CD4-positive, alpha-beta T cell treated with Interleukin-6 at 100 ng/mL for 8 hours (primary cell): Measurements from ENCODE around the gene THADA.
"Not testable (repeated sequence)": the region's sequence is repeated elsewhere in the genome, so short reads cannot be mapped to it uniquely, and the experiment has no call there.

ENCODE experiments used
- DNase-seq: peaks from one replicate; pipeline ENCODE4 v3.0.0-alpha.2; 2020; ENCODE audit warnings: mixed read lengths, low spot score

The THADA gene

DNA sequence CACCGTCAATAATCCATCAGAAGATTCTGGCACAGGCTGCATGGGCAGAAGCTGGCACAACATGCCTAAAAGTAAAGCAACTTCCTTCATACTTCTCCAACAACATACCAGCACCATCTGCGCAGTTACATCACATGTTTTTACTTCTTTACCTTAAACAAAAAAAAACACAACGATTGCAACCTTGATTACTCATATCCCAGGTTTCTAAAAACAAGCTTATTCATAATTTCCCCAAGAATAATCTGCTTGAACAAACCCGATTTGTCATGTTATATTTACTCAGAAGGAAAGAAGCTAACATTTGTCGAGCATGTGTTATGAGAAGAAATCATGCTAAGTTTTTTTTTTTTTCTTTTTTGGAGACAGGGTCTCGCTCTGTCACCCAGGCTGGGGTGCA, 54.7 kb downstream of the THADA start:
- no peak for DNase-seq

DNA sequence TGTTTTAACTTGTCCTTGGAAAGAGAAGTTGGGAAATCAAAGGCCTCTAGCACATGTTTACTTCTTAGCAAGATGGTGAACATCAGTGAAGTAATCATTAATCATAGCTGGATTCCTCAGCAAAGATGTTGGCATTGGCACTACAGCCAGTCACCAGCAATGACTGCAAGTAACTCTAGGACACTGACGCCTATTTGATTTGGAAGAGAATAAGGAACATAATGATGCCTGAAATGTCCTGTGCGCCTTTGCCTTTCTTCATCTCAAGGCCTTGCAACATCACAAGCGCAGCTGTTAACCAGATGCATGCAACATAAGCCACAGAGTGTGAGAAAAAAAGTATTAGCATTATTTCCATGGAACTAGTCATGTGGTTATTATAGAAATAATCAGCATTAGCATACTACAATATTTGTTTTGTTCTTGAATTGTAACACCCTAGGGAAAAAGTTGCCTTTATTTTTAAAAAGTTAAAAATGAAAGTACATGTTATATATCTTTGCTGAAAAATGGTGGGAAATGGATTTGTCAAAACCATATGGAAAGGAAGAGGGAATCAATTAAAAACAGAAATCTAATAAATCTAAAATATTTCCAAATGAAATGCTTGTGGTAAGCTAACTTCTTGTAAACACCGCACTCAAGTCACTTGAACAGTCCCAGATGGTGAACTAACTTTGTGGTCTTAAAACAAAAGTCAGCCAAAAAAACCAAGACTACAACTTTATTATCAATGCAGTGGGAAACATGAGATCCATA, 55.6 kb downstream of the THADA start:
- DNase-seq = no peak

DNA sequence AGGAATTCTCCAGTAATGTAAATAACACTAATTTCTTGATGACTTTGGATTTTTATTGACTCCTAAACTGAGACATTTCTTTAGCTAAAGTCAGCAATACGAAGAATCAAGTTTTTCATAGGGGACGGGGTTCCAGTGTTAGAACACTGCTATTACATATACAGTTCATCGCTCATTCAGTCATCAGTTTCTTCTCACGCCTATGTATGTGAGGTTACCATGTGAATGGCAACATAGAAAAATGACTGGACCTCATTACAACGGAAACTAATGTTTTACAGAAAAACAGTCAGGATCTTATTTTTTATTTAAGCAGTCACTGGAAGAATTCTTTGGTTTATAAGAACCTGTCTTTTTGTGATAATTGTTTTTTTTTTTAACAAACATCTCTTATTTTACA, 56.4 kb downstream of the THADA start:
- no peak for DNase-seq

DNA sequence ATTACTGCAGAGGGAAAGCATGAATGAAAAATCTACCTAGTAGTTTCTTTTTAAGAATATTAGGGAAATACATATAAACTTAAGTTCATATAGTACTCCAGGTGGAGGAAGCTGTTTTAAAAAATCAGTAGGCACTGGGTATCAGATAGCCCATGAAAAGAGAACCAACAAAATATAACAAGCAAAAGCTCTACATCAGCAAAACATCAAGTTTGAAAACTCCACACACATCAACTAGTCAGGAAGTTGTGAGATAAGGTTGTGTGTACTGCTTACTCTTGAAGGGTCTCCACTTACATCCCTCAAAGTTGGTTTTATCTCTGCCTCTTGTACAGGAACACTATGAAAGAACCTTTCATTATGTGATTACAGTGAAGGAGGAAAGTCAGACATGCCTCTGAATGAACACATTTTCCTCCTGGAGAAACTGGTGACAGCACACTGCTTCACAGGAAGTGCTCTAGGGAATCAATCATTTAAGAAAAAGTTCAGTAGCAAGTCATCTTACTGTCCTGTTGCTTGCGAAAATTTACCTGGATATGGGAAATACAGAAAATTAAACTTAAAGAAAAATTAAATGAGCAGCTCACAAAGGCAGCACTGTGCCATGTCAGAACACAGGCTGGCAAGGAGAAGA, 57.7 kb downstream of the THADA start:
- DNase-seq = no peak

DNA sequence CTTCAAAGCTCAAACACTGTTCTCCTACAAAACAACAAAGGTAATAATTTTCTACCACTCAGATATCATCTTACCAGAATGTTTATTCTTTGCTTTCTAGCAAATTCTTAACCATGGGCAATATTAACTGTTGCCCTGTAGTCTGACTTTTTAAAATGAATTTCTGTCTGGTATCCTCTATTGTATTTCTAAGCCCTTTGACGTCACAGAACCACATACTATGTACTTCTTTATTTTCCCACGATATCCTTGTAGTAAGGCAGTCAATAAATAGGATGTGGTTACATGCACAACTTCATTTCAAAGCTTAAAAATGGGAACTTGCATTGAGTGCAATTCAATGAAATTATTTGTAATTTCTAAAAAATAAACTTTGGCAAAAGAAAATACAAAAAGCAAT, 58.7 kb downstream of the THADA start:
- no peak for DNase-seq

DNA sequence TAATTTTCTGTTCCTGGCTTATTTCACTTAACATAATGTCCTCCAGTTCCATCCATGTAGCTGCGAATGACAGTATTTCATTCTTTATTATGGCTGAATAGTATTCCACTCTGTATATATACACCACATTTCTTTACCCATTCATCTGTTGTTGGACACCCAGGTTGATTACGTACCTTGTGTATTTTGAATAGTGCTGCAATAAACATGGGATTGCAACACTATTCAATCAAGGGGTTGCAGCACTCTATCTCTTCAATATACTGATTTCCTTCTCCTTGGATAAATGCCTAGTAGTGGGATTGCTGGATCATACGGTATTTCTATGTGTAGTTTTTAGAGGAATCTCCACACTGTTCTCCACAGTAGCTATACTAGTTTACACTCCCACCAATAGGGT, 61.3 kb downstream of the THADA start:
- no peak for DNase-seq

DNA sequence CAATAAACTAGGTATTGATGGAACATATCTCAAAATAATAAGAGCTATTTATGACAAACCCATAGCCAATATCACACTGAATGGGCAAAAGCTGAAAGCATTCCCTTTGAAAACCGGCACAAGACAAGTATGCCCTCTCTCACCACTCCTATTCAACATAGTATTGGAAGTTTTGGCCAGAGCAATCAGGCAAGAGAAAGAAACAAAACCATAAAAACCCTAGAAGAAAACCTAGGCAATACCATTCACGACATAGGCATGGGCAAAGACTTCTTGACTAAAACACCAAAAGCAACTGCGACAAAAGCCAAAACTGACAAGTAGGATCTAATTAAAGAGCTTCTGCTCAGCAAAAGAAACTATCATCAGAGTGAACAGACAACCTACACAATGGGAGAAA, 63.3 kb downstream of the THADA start:
- not testable (repeated sequence) for DNase-seq

DNA sequence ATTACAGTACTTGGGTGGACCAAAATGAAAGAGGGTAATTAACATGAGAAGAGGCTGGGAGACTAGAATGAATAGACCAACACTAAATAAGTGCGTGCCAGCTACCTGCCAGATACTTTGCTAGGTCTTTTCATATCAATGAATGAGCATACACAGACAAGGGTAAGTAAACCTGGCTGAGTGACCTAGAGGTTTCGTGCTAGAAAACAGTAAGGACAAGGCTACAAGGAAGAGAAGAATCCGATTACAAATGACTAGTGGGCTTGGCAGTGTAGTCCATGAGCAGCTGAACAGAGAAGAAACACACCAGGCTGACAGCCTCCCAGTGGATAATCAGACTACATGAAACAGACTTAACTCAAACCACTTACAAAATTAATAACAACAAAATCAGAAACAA, 64.6 kb downstream of the THADA start:
- no peak for DNase-seq

DNA sequence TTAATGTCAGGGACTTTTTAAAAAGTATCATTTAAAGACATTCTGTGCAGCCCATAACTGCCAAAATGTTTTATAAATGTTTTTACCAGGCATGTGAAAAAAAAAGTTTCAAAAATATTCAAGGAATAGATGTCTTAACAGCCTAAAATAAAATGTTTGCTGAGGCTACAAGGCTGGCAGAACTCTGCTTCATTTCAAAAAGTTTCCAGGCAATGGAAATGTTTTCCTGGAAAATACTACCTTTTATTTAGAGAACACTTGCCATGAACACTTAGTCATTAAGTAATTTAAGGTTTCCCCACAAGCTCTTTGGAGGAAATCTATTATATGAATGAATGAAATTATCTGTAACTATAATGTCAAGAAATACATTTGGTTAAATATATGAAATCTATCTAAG, 68.8 kb downstream of the THADA start:
- no peak for DNase-seq

DNA sequence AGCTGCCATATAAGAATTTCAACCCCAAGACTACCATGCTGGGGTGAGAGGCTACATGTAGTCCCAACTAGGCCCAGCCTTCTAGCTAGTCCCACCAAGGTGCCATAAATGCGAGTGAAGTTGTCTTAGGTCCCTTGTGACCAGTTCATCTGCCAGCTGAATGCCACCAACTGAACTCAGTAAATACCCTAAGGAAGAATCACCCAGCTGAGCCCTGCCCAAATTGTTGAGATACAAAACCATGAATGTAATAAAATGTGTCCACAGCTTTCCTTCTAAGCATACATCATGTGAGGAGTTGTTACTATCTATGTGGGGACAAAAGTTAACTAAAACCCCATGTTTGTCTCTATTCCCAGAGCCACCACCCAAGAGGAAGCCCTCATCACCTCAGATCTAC, 70.3 kb downstream of the THADA start:
- no peak for DNase-seq

DNA sequence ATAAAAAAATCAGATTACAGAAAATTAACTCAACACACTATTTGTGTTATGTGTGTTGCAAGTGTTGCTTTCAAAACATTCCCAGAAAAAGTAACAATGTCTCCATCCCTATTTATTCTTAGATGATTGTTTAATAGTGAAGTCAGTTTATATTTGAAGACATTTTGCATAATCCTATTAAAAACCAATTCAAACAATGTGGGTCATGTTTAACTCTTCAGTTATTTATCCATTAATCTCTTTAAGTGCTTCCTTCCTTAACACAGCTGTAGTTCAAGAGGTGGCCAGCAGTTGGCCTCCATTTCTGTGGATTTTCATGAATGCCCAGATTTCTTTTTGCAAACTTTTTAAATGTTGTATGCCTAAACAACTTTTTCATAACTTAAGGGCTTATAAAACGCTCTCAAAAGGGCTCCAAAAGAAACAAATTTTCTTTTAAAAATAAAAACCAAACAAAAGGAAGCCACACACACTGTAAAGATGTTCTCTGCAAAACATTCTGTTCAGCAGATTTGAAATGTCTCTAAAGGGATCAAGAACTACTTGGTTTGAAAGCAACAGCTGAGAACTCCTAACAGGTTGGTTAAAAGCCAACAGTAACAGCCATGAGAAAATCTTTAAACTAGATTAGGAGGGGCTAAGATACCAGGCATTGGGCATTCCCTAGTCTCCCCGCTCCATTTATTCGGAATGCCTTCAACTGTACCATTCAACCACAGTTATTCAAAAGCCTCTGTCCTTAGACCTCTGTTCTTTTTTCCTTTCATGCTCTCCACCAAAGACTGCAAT, 71.5 kb downstream of the THADA start:
- DNase-seq = no peak

DNA sequence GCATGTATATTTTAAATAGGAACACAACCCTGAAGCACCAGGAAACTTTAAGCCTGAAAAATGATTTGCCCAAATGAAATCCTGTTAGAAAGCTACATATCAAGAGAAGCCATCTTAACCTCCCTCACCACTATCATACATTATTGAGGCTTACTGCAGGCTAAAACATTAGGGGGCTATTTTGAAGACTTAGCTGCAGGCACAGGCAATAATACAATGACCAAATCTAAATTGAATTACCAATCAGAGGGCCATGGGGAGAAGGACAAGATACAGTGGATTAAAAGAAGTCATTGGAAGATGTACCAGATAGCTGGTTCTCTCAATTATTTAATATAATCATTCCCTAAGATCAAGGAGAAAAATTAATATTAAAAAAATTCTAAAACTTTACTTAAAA, 73.7 kb downstream of the THADA start:
- no peak for DNase-seq

DNA sequence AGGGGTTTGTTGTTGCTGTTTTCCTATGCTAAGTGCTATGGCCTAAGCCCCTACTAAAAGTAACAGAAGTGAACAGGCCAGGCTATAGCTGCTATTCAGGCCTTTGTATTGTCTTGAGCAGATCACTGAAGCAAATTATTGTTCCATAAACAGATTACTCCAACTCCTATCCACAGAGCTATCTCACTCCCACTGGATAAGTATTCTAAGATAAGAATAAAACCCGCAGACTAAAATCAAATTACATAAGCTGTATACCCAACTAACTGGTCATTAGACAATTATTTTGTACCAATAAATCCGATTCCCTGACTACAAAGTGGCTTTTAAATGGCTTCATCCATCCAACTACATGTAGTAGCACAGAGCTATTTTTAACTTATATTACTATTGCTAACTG, 74.3 kb downstream of the THADA start:
- DNase-seq = no peak

DNA sequence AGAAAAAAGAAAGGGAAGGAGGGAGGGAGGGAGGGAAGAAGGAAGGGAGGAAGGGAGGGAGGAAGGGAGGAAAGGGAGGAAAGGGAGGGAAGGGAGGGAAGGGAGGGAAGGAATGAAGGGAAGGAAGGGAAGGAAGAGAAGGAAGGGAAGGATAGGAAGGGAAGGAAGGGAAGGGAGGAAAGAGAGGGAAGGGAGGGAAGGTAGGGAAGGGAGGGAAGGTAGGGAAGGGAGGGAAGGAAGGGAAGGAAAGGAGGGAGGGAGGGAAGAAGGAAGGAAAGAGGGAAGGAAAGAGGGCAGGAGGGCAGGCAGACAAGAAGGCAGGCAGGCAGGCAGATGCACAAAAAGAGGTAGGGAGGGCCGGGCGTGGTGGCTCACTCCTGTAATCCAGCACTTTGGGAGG, 74.9 kb downstream of the THADA start:
- no peak for DNase-seq

DNA sequence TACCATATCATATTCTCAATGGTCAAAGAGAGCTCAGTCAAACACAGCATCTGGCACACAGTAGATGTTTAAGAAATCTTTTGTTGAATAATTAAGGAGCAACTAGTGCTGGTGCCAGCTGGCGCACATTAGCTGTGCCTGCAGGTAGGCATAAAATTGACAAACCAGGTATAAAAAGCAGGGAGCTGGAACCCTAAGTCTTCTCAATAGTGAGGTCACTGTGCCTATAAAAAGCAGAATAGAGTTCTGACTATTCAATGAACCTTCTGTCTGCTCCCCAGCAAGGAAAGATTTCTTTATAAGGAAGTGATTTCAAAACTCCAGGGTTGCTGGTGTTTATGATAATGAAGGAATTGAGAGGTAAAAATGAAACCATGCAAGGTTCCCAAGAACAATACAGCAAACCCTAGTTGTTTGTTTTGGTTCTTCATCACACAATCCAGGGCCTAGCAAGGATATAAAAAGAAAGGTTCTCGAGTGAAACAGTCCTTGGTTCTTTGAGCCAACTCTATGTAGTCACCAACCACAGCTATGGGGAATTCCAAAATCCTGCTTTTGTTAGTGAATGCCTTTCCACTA, 76.1 kb downstream of the THADA start:
- no peak for DNase-seq

DNA sequence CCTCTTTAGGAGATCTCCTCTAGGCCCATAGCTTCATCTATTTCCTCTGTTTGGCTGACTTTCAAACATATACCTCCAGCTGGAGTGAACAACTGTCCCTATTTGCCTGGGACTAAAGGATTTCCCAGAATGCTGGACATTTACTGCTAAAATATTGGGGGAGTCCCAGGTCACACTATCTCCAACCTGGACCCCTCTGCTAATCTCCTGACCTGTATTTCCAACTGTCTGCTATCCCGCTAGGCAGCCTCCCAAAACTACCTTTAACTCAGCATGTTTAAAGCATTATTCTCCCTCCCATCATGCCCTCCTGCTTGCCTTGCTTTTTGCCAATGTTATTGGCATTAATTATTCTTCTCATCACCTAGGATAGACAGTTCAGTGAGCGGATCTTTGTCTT, 77.1 kb downstream of the THADA start:
- no peak for DNase-seq

DNA sequence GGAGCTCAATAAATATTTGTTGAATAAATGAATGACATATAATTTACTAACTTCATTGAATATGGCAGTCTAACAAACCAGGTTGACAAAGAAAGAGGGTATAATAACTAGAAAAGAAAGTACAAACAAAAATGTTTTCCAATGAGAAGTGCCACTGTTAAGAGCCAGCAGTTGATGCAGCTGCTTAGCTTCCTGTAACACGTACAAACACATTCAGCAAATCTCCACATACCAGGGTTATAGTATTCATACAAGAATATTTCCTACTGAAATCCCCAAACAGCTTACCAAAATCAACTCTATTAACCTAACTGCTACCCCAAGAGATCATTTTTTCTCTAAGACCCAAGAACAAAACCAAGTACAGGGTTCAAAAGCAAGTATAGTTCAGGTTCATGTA, 77.7 kb downstream of the THADA start:
- no peak for DNase-seq

DNA sequence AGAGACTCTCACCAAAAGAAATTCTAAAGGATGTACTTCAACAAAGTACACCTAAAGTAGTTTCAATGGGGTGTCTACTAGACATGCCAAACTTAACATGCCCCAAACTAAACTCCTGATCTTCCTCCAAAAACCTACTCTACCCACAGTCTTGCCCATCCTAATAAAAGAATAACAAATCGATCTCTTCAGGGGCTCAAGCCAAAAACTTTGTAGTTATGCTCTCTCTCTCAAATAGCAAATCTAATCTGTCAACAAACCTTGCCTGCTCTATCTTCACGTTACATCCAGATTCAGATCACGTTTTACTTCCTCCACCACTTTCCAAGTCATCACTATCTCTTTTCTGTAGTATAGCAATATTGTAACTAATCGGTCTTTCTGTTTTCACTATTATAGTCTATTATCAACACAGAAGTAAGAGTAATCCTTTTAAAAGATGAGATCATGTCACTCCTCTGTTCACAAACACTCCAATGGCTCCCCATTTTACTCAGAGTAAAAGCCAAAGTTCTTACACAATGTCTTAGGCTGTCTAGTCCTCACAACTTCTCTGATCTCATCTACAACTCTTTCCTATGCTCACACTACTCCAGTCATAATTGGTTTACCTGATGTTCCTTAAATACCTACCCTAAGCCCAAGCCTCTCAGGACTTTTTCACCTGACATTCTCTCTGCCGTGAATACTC, 79.9 kb downstream of the THADA start:
- no peak for DNase-seq

DNA sequence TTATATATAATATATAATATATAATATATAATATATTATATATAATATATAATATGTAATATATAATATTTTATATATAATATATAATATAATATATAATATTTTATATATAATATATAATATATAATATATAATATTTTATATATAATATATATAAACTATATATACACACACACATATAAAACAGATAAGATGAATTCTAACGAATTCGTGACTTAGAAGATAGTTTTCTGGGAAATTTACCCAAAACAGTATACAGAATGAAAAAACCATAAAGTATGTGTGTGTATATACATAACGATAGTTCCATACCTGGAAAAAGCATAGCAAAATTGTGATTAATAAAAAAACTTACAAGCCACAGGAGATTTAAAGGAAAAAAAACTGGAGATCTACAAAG, 80.6 kb downstream of the THADA start:
- DNase-seq = no peak

DNA sequence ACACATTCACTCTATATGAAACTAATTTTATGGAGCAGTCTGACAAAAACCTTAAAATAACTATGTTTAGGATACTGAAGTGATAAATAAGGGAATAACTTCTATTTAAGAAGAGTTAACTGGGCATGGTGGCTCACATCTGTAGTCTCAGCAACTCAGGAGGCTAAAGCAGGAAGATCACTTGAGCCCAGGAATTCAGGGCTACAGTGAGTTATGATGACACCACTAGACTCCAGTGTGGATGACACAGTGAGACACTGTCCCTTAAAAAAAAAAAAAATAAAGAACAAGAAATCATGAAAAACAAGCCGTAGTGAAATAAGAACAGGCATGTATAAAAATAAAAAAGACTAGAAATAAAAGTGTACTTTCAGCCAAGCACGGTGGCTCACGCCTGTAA, 82.0 kb downstream of the THADA start:
- no peak for DNase-seq

DNA sequence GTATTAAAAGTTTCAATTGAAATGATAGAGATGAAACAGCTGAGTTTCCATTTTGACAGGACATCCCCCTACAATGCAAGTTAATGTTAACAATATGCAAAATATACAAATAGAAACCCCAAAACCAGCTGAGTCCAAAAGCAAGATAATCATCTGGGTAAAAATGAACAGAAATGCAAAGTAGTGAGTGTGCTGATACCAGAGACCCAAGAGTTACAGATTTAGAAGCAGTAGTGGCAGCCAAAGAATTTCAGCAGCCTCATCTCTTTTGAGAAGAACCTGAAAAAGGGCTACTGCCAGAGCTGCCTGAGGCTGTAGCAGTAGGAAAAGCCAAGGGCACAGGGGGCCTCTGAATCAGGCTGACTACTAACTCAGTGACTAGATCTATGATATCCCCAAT, 82.6 kb downstream of the THADA start:
- no peak for DNase-seq

DNA sequence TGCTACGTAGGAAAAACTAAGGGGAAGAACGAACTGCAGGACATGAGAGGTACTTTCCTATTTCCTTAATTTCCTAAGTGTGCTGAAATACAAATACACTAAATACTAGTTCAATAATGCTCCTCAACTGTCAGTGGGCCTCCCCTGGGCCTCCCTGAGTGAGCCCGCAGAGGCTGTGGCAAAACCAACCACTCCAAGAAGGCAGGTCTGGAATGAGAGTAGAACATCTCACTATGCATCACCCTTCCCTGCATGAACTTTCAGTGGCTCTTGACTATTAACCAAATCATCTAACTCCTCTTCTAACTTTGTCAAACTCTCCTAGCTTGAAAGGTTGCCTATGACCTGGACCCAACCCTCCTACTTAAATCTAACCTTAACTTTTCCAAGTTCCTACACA, 84.6 kb downstream of the THADA start:
- DNase-seq = no peak
